ENCODE measurements around the gene THOC6.

THOC6 gene

DNA sequence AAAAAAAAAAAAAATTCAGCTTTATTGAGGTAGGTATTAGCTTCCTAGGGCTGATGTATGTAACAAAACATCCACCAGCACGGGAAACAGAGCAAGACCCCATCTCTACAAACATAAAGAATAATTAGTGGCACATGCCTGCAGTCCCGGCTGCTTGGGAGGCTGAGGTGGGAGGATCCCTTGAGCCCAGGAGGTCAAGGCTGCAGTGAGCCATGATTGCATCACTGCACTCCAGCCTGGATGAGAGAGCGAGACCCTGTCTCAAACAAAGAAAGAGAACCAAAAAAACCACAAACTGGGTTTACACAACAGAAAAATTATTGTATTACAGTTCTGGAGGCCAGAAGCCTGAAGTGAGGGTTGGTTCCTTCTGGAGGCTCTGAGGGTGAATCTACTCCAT lies 18.5 kb downstream of the THOC6 start:
- no peak overlapping the region for H3K18ac ChIP-seq (ENCODE audit: low read length)
- H3K56ac ChIP-seq (ENCODE audit: low read length) = no peak overlapping the region
- H2BK5ac ChIP-seq (ENCODE audit: low read length) = no peak overlapping the region
- DNase-seq = no peak
- no peak overlapping the region for H4K5ac ChIP-seq (ENCODE audit: low read length)
- H2AK5ac ChIP-seq (ENCODE audit: low read length) = no peak overlapping the region
- H3K9ac ChIP-seq (ENCODE audit: low read length) = no peak overlapping the region
- no peak overlapping the region for H3K23ac ChIP-seq (ENCODE audit: low read length)
- H3K4ac ChIP-seq (ENCODE audit: low read depth, low read length) = no peak overlapping the region
- no peak overlapping the region for H3K27ac ChIP-seq (ENCODE audit: low read depth, low read length)
- no peaks in the 10 kb centered on the region for H3K36me3 ChIP-seq (ENCODE audit: control insufficient read depth, insufficient read depth, low read length)
- no peak overlapping the region for H4K8ac ChIP-seq (ENCODE audit: low read depth, low read length)
- H2BK120ac ChIP-seq (ENCODE audit: low read depth, low read length) = no peak overlapping the region
- H3K4me3 ChIP-seq (ENCODE audit: low read length) = no peak overlapping the region
- H3K4me1 ChIP-seq (ENCODE audit: control insufficient read depth, low read depth, low read length) = no peaks in the 10 kb centered on the region
- no peaks in the 10 kb centered on the region for H3K79me1 ChIP-seq (ENCODE audit: low read length)
- H3K27me3 ChIP-seq (ENCODE audit: insufficient read depth, low read length, poor library complexity) = peaks cover 4% of the 10 kb centered on the region
- H3K79me2 ChIP-seq (ENCODE audit: control insufficient read depth, insufficient read depth, low read length) = no peaks in the 10 kb centered on the region
- H3K4me2 ChIP-seq (ENCODE audit: low read length) = no peak overlapping the region
- no peak overlapping the region for H2BK15ac ChIP-seq (replicated peaks; ENCODE audit: low read depth)
- no CpG with 5 or more reads among the region's 3 CpGs for WGBS (ENCODE audit: extremely low coverage, insufficient coverage, low lambda C conversion rate)

- H3K27ac ChIP-seq (ENCODE audit: low read depth, low read length) = no peak overlapping the region
- no peak overlapping the region for H2BK5ac ChIP-seq (ENCODE audit: low read length)
- H4K5ac ChIP-seq (ENCODE audit: low read length) = no peak overlapping the region
- no CpG with 5 or more reads among the region's 6 CpGs for WGBS (ENCODE audit: extremely low coverage, insufficient coverage, low lambda C conversion rate)
- no peaks in the 10 kb centered on the region for H3K79me2 ChIP-seq (ENCODE audit: control insufficient read depth, insufficient read depth, low read length)
- peaks cover 4% of the 10 kb centered on the region for H3K27me3 ChIP-seq (ENCODE audit: insufficient read depth, low read length, poor library complexity)
- H3K36me3 ChIP-seq (ENCODE audit: control insufficient read depth, insufficient read depth, low read length) = no peaks in the 10 kb centered on the region
- H2BK15ac ChIP-seq (replicated peaks; ENCODE audit: low read depth) = no peak overlapping the region
- H3K9ac ChIP-seq (ENCODE audit: low read length) = no peak overlapping the region
- no peak overlapping the region for H3K56ac ChIP-seq (ENCODE audit: low read length)
- H3K4me2 ChIP-seq (ENCODE audit: low read length) = no peak overlapping the region
- H3K4me3 ChIP-seq (ENCODE audit: low read length) = no peak overlapping the region
- H4K8ac ChIP-seq (ENCODE audit: low read depth, low read length) = no peak overlapping the region
- no peaks in the 10 kb centered on the region for H3K79me1 ChIP-seq (ENCODE audit: low read length)
- no peak overlapping the region for H3K4ac ChIP-seq (ENCODE audit: low read depth, low read length)
- no peak for DNase-seq
- H3K18ac ChIP-seq (ENCODE audit: low read length) = no peak overlapping the region
- no peak overlapping the region for H3K23ac ChIP-seq (ENCODE audit: low read length)
- no peaks in the 10 kb centered on the region for H3K4me1 ChIP-seq (ENCODE audit: control insufficient read depth, low read depth, low read length)
- H2BK120ac ChIP-seq (ENCODE audit: low read depth, low read length) = no peak overlapping the region
- no peak overlapping the region for H2AK5ac ChIP-seq (ENCODE audit: low read length)
These were observed 20.9 kb downstream of the THOC6 start for GRCh38 chr16:3044708-3045107.

- H4K8ac ChIP-seq (ENCODE audit: low read depth, low read length) = no peak within 1 kb of the TSS
- no CpG with 5 or more reads among the region's 86 CpGs for WGBS (ENCODE audit: extremely low coverage, insufficient coverage, low lambda C conversion rate)
- peak within 1 kb of the TSS; percentile 81 for H3K4me2 ChIP-seq (ENCODE audit: low read length)
- H2AK5ac ChIP-seq (ENCODE audit: low read length) = no peak within 1 kb of the TSS
- H3K79me2 ChIP-seq (ENCODE audit: control insufficient read depth, insufficient read depth, low read length) = no peaks in the 10 kb centered on the region
- peak; percentile 26 for DNase-seq
- H3K56ac ChIP-seq (ENCODE audit: low read length) = peak within 1 kb of the TSS; percentile 87
- H2BK5ac ChIP-seq (ENCODE audit: low read length) = no peak within 1 kb of the TSS
- H3K18ac ChIP-seq (ENCODE audit: low read length) = peak within 1 kb of the TSS; percentile 81
- no peaks in the 10 kb centered on the region for H3K4me1 ChIP-seq (ENCODE audit: control insufficient read depth, low read depth, low read length)
- H3K27me3 ChIP-seq (ENCODE audit: insufficient read depth, low read length, poor library complexity) = peaks cover 4% of the 10 kb centered on the region
- peak within 1 kb of the TSS; percentile 20 for H3K27ac ChIP-seq (ENCODE audit: low read depth, low read length)
- H3K4me3 ChIP-seq (ENCODE audit: low read length) = peak within 1 kb of the TSS; percentile 43
- peak within 1 kb of the TSS; percentile 1 for H3K23ac ChIP-seq (ENCODE audit: low read length)
- no peaks in the 10 kb centered on the region for H3K79me1 ChIP-seq (ENCODE audit: low read length)
- H3K36me3 ChIP-seq (ENCODE audit: control insufficient read depth, insufficient read depth, low read length) = no peaks in the 10 kb centered on the region
- H2BK120ac ChIP-seq (ENCODE audit: low read depth, low read length) = peak within 1 kb of the TSS; percentile 76
- H2BK15ac ChIP-seq (replicated peaks; ENCODE audit: low read depth) = no peak within 1 kb of the TSS
- H4K5ac ChIP-seq (ENCODE audit: low read length) = no peak within 1 kb of the TSS
- H3K9ac ChIP-seq (ENCODE audit: low read length) = peak within 1 kb of the TSS; percentile 74
- H3K4ac ChIP-seq (ENCODE audit: low read depth, low read length) = peak within 1 kb of the TSS; percentile 83
These were observed 22.2 kb downstream of the THOC6 start, which contains the start of gene MMP25 for GRCh38 chr16:3045758-3046640. MMP25 (plus strand) TSS chr16:3046561; CDS start chr16:3046918, 357 bp downstream.

GRCh38 chr16:3046641-3047386 lies 23.0 kb downstream of the THOC6 start:
- peak overlapping the region; percentile 35 for H3K4me3 ChIP-seq (ENCODE audit: low read length)
- no peak for DNase-seq
- H3K27me3 ChIP-seq (ENCODE audit: insufficient read depth, low read length, poor library complexity) = peaks cover 4% of the 10 kb centered on the region
- no peaks in the 10 kb centered on the region for H3K79me1 ChIP-seq (ENCODE audit: low read length)
- H2BK5ac ChIP-seq (ENCODE audit: low read length) = no peak overlapping the region
- H3K18ac ChIP-seq (ENCODE audit: low read length) = peak overlapping the region; percentile 81
- no peaks in the 10 kb centered on the region for H3K4me1 ChIP-seq (ENCODE audit: control insufficient read depth, low read depth, low read length)
- peak overlapping the region; percentile 76 for H2BK120ac ChIP-seq (ENCODE audit: low read depth, low read length)
- no peak overlapping the region for H3K23ac ChIP-seq (ENCODE audit: low read length)
- no peak overlapping the region for H2AK5ac ChIP-seq (ENCODE audit: low read length)
- peak overlapping the region; percentile 70 for H3K9ac ChIP-seq (ENCODE audit: low read length)
- no peaks in the 10 kb centered on the region for H3K79me2 ChIP-seq (ENCODE audit: control insufficient read depth, insufficient read depth, low read length)
- peak overlapping the region; percentile 75 for H3K4me2 ChIP-seq (ENCODE audit: low read length)
- H4K8ac ChIP-seq (ENCODE audit: low read depth, low read length) = no peak overlapping the region
- H3K4ac ChIP-seq (ENCODE audit: low read depth, low read length) = peak overlapping the region; percentile 83
- H2BK15ac ChIP-seq (replicated peaks; ENCODE audit: low read depth) = no peak overlapping the region
- WGBS (ENCODE audit: extremely low coverage, insufficient coverage, low lambda C conversion rate) = no CpG with 5 or more reads among the region's 54 CpGs
- H3K27ac ChIP-seq (ENCODE audit: low read depth, low read length) = no peak overlapping the region
- peak overlapping the region; percentile 87 for H3K56ac ChIP-seq (ENCODE audit: low read length)
- H4K5ac ChIP-seq (ENCODE audit: low read length) = no peak overlapping the region
- H3K36me3 ChIP-seq (ENCODE audit: control insufficient read depth, insufficient read depth, low read length) = no peaks in the 10 kb centered on the region

DNA sequence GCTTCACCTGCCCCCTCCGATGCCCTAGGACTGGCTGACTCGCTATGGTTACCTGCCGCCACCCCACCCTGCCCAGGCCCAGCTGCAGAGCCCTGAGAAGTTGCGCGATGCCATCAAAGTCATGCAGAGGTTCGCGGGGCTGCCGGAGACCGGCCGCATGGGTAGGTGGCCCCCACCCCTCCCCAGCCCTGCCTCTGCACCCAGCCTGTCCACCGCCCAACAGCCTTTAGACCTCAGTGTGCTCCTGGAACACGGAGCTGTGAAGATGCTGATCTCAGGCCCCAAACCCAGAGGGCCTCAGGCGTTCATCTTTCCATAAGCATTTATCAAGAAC lies 23.5 kb downstream of the THOC6 start:
- DNase-seq = peak; percentile 35
- H3K18ac ChIP-seq (ENCODE audit: low read length) = no peak overlapping the region
- peak overlapping the region; percentile 75 for H3K4me2 ChIP-seq (ENCODE audit: low read length)
- WGBS (ENCODE audit: extremely low coverage, insufficient coverage, low lambda C conversion rate) = no CpG with 5 or more reads among the region's 13 CpGs
- no peak overlapping the region for H4K5ac ChIP-seq (ENCODE audit: low read length)
- no peak overlapping the region for H3K27ac ChIP-seq (ENCODE audit: low read depth, low read length)
- no peaks in the 10 kb centered on the region for H3K79me1 ChIP-seq (ENCODE audit: low read length)
- no peaks in the 10 kb centered on the region for H3K4me1 ChIP-seq (ENCODE audit: control insufficient read depth, low read depth, low read length)
- peak overlapping the region; percentile 70 for H3K9ac ChIP-seq (ENCODE audit: low read length)
- H3K23ac ChIP-seq (ENCODE audit: low read length) = no peak overlapping the region
- no peaks in the 10 kb centered on the region for H3K36me3 ChIP-seq (ENCODE audit: control insufficient read depth, insufficient read depth, low read length)
- H2BK15ac ChIP-seq (replicated peaks; ENCODE audit: low read depth) = no peak overlapping the region
- no peak overlapping the region for H2BK120ac ChIP-seq (ENCODE audit: low read depth, low read length)
- no peak overlapping the region for H2BK5ac ChIP-seq (ENCODE audit: low read length)
- peaks cover 4% of the 10 kb centered on the region for H3K27me3 ChIP-seq (ENCODE audit: insufficient read depth, low read length, poor library complexity)
- H3K79me2 ChIP-seq (ENCODE audit: control insufficient read depth, insufficient read depth, low read length) = no peaks in the 10 kb centered on the region
- H3K4ac ChIP-seq (ENCODE audit: low read depth, low read length) = no peak overlapping the region
- H3K56ac ChIP-seq (ENCODE audit: low read length) = no peak overlapping the region
- H4K8ac ChIP-seq (ENCODE audit: low read depth, low read length) = no peak overlapping the region
- no peak overlapping the region for H3K4me3 ChIP-seq (ENCODE audit: low read length)
- H2AK5ac ChIP-seq (ENCODE audit: low read length) = no peak overlapping the region

Measured in mesendoderm (in vitro differentiated cells).